Keratinocyte (primary cell): ENCODE data around the gene SEBOX. TPM values are rescaled to one million over a fixed set of nuclear protein-coding genes. Genes with fewer than 3 reads are reported as not detected.

ENCODE experiments used
- DNase-seq: peaks from one replicate; pipeline ENCODE4 v3.0.0-alpha.2; 2011; ENCODE audit warnings: low read depth, missing footprints, low spot score
- FAIRE-seq: peaks from 2 replicates; lab custom pipeline; 2011; peaks lifted over from hg19 to GRCh38; lab: Jason Lieb, UNC
- H2AFZ ChIP-seq: 2 replicates; pipeline ENCODE4 v1.6.0; 2012; ENCODE audit warnings: low read length, control low read depth, inconsistent platforms; ENCODE audit not compliant: control insufficient read depth
- H3K27ac ChIP-seq: 2 replicates; pipeline ENCODE4 v1.5.1; 2011; ENCODE audit warnings: low read length; ENCODE audit not compliant: control insufficient read depth, insufficient read depth
- H3K27me3 ChIP-seq: 3 replicates; pipeline ENCODE4 v1.6.0; 2011; ENCODE audit warnings: low read length; ENCODE audit not compliant: control insufficient read depth, insufficient read depth; ENCODE audit errors: extremely low read depth
- H3K36me3 ChIP-seq, 2 experiments: 2 replicates in 1 of 2; 3 replicates in 1 of 2; pipeline ENCODE4 v1.5.1; 2011; ENCODE audit warnings: low read length in 2 of 2, mild to moderate bottlenecking in 1 of 2; ENCODE audit not compliant: control insufficient read depth in 2 of 2, insufficient read depth in 2 of 2; ENCODE audit errors: extremely low read depth in 1 of 2
- H3K4me1 ChIP-seq: 3 replicates; pipeline ENCODE4 v1.5.1; 2011; ENCODE audit warnings: low read length; ENCODE audit not compliant: control insufficient read depth, insufficient read depth; ENCODE audit errors: extremely low read depth
- H3K4me2 ChIP-seq: 3 replicates; pipeline ENCODE4 v1.6.0; 2011; ENCODE audit warnings: low read depth, low read length; ENCODE audit not compliant: control insufficient read depth, insufficient read depth; ENCODE audit errors: extremely low read depth
- H3K4me3 ChIP-seq, 3 experiments: fragments of 200-600 bp in 1 of 3; sonication (generic) in 1 of 3; 2 replicates in 2 of 3; 3 replicates in 1 of 3; pipeline ENCODE4 v1.5.1; 2011 to 2016; ENCODE audit warnings: low read length in 3 of 3, mild to moderate bottlenecking in 3 of 3, control low read depth in 2 of 3, inconsistent platforms in 1 of 3, low read depth in 1 of 3, mixed read lengths in 1 of 3, mixed run types in 1 of 3, moderate library complexity in 1 of 3; ENCODE audit not compliant: control insufficient read depth in 2 of 3, insufficient read depth in 2 of 3; ENCODE audit errors: extremely low read depth in 1 of 3
- H3K79me2 ChIP-seq: 2 replicates; pipeline ENCODE4 v1.6.0; 2012; ENCODE audit warnings: low read length; ENCODE audit not compliant: control insufficient read depth, insufficient read depth
- H3K9ac ChIP-seq: 3 replicates; pipeline ENCODE4 v1.6.0; 2011; ENCODE audit warnings: low read length; ENCODE audit not compliant: control insufficient read depth, insufficient read depth; ENCODE audit errors: extremely low read depth
- H3K9me1 ChIP-seq: 3 replicates; pipeline ENCODE4 v1.6.0; 2011; ENCODE audit warnings: low read length; ENCODE audit not compliant: control insufficient read depth, insufficient read depth; ENCODE audit errors: extremely low read depth
- H3K9me3 ChIP-seq: 2 replicates; pipeline ENCODE4 v1.5.1; 2012; ENCODE audit warnings: low read depth, low read length; ENCODE audit not compliant: control insufficient read depth
- H4K20me1 ChIP-seq: 3 replicates; pipeline ENCODE4 v1.6.0; 2011; ENCODE audit warnings: low read length; ENCODE audit not compliant: control insufficient read depth, insufficient read depth; ENCODE audit errors: extremely low read depth
- CTCF ChIP-seq, 3 experiments: IDR thresholded peaks in 1 of 3; conservative IDR thresholded peaks in 1 of 3; optimal IDR thresholded peaks in 1 of 3; 2 replicates in 2 of 3; 3 replicates in 1 of 3; pipeline versions ENCODE3 to v1.5.1; 2011; ENCODE audit warnings: low read length in 3 of 3, mild to moderate bottlenecking in 3 of 3, moderate library complexity in 2 of 3, control low read depth in 1 of 3, inconsistent platforms in 1 of 3; ENCODE audit not compliant: insufficient read depth in 2 of 3; ENCODE audit errors: extremely low read depth in 1 of 3
- EZH2 ChIP-seq: IDR thresholded peaks from one replicate; pipeline ENCODE4 v1.6.1; 2012; ENCODE audit warnings: inconsistent platforms, mild to moderate bottlenecking, low read length, moderate library complexity
- dilution Hi-C: fragments of 300-500 bp; cut with MboI; formaldehyde crosslinking; loops from one replicate; pipeline ENCODE4 v1.7.0; 2020; ENCODE audit warnings: low sequenced_read_pairs; ENCODE audit not compliant: extremely low pct_ligation_motif_present
- polyA plus RNA-seq, 5 experiments: library from polyadenylated mRNA; depleted of rRNA in 3 of 5; stranded (reverse) in 3 of 5; stranded (forward) in 1 of 5; unstranded in 1 of 5; fragments of >200 nt; gene quantifications; 1 replicate in 1 of 5; 2 replicates in 3 of 5; 3 replicates in 1 of 5; pipeline versions ENCODE4 v1.2.1 to v1.2.3, GENCODE V29; 2011 to 2012; ENCODE audit warnings: missing spikeins in 2 of 5, low read depth in 1 of 5, low replicate concordance in 1 of 5

Gene SEBOX
- polyA plus RNA-seq, 1 donor (not counting 4 experiments of a cell fraction or from before 2014, with no cell fraction given), result not detected

- no peaks in the 10 kb centered on the region for H4K20me1 ChIP-seq
- no peak overlapping the region for H3K4me3 ChIP-seq
- H3K9me1 ChIP-seq, result no peaks in the 10 kb centered on the region
- no peak for FAIRE-seq
- no peak overlapping the region for H3K9ac ChIP-seq
- H2AFZ ChIP-seq, result no peak overlapping the region
- no peak for TF ChIP-seq EZH2
- TF ChIP-seq CTCF (optimal IDR thresholded peaks at IDR 0.05 in 1 of 3, IDR thresholded peaks at IDR 0.05 in 1 of 3, conservative IDR thresholded peaks at IDR 0.05 in 1 of 3; ENCODE audit: extremely low read depth in 1 of 3, insufficient read depth in 2 of 3, low read length in 3 of 3), result no peak
- DNase-seq, result no peak
- no peaks in the 10 kb centered on the region for H3K36me3 ChIP-seq
- H3K79me2 ChIP-seq, result no peaks in the 10 kb centered on the region
- no peaks in the 10 kb centered on the region for H3K9me3 ChIP-seq
- no peak overlapping the region for H3K4me2 ChIP-seq
- H3K27me3 ChIP-seq, result peaks cover 32% of the 10 kb centered on the region
- H3K27ac ChIP-seq, result no peak overlapping the region
- H3K4me1 ChIP-seq, result peaks cover 11% of the 10 kb centered on the region
- dilution Hi-C loops, result no loop called here
These were observed 21.4 kb upstream of the SEBOX start for GRCh38 chr17:28386391-28386790.

GRCh38 chr17:28385406-28385805 lies 20.4 kb upstream of the SEBOX start:
- dilution Hi-C loops, result no loop called here
- DNase-seq, result no peak
- Histone ChIP-seq H3K9me1 (no peaks in the 10 kb centered on the region), H2AFZ (no peak overlapping the region), H3K4me3 (no peak overlapping the region), H4K20me1 (no peaks in the 10 kb centered on the region), H3K9ac (no peak overlapping the region), H3K4me1 (peaks cover 21% of the 10 kb centered on the region), H3K79me2 (no peaks in the 10 kb centered on the region), H3K36me3 (no peaks in the 10 kb centered on the region), H3K4me2 (no peak overlapping the region), H3K9me3 (no peaks in the 10 kb centered on the region), H3K27ac (no peak overlapping the region), H3K27me3 (peaks cover 36% of the 10 kb centered on the region)
- FAIRE-seq, result no peak
- TF ChIP-seq EZH2, result no peak
- no peak for TF ChIP-seq CTCF (optimal IDR thresholded peaks at IDR 0.05 in 1 of 3, IDR thresholded peaks at IDR 0.05 in 1 of 3, conservative IDR thresholded peaks at IDR 0.05 in 1 of 3; ENCODE audit: extremely low read depth in 1 of 3, insufficient read depth in 2 of 3, low read length in 3 of 3)
